GM12873 (cell line): ENCODE measurements around the gene SGK1.

ENCODE experiments used
- TF ChIP-seq, protein P1 (sequence below): IDR thresholded peaks from 2 replicates; pipeline ENCODE4 v1.5.1; 2012; ENCODE audit warnings: low read depth, mild to moderate bottlenecking, moderate library complexity, low read length, control low read depth; ENCODE audit not compliant: insufficient read depth; ENCODE audit errors: missing control alignments

The SGK1 gene

DNA sequence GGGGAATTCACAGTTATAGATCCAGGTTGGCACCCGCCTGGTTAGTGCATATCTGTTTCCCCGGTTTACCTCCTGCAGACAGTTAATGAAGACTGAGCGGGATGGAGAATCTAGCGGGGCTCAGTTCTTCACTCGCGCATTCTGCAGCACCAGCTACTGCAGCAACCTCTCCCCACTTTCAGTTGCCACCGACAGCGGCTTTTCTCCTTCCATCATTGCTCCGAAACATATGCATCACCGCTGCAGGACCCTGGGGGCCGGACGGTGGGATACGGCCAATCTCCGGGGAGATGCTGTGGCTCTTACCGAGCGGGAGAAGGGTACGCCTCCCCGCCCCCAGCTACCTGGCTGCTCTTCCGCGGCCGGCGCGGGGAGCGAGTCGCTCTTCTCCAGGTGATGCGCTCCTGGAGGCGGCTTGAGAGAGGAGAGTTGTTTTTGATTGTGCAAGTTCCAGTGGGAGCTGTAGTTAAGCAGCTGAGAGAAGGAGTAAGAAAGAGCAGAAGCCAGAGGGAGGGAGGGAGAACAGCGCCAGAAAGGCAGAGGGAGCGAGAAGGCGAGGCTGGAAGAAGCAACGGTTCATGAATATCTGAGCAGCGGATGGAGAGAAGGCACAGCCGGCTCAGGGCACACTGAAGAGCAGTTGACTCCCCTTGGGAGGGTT is at the start of gene SGK1:
Gene SGK1, minus strand, starts transcription at position 642 of the 661 bp plus-strand sequence. CDS start 652 bp downstream, outside the sequence.
- TF ChIP-seq, protein P1, sequence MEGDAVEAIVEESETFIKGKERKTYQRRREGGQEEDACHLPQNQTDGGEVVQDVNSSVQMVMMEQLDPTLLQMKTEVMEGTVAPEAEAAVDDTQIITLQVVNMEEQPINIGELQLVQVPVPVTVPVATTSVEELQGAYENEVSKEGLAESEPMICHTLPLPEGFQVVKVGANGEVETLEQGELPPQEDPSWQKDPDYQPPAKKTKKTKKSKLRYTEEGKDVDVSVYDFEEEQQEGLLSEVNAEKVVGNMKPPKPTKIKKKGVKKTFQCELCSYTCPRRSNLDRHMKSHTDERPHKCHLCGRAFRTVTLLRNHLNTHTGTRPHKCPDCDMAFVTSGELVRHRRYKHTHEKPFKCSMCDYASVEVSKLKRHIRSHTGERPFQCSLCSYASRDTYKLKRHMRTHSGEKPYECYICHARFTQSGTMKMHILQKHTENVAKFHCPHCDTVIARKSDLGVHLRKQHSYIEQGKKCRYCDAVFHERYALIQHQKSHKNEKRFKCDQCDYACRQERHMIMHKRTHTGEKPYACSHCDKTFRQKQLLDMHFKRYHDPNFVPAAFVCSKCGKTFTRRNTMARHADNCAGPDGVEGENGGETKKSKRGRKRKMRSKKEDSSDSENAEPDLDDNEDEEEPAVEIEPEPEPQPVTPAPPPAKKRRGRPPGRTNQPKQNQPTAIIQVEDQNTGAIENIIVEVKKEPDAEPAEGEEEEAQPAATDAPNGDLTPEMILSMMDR: no peak

DNA sequence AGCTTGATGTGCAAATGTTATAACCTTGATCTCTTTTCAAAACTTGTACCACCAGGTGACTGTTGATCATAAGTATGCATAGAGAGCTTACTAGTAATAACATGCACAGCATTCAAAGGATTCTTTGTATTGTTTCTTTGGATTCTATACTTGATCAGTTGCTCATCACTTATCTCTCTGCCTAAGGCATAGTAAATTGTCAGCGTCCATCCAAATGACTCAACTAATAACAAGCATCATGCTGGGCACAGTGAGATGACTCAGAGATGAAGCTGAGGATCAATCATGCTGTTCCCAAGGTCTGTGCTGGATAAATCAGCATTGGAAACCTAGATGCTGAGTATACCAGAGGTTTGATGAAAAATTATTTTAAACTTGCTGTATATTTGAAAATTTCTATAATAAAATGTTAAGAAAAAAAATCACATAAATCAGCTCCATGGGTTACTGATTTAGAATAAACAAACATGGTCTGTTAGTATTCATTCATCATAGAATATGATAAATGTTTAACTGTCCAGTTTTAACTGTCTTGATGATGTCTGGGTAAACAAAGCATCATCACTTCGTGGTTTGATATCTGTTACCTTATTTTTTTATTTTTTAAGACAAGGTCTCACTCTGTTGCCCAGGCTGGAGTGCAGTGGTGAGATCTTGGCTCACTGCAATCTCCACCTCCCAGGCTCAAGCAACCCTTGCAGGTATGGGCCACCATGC is 45.6 kb upstream of the SGK1 start:
- TF ChIP-seq, protein P1: no peak

DNA sequence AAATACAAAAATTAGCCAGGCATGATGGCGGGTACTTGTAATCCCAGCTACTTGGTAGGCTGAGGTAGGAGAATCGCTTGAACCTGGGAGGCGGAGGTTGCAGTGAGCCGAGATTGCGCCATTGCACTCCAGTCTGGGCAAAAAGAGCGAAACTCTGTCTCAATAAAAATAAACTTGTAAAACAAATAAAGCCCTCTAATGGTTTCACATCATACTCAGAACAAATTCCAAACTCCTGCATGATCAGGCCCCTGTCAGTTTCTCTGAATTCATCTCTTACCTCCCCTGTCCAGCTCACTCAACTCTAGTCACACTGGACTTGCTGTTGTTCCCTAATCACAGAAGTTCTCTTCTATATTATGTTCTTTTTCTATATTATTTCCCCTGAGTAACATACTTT is 43.1 kb upstream of the SGK1 start:
- TF ChIP-seq, protein P1: no peak

DNA sequence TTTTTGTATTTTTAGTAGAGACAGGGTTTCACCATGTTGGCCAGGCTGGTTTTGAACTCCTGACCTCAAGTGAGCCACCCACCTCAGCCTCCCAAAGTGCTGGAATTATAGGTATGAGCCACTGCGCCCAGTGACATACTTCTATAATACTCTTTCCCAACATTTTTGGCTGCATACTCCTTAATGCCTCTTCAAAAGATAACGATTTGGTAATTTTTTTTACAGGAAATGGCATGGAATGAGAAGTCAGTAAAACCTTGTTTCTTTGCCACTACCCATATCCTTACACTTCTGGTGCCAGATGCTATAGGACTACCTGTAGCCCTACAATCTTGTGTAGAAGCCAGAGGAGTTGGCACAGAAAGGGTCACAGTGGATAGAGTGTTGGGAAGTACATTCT is 41.4 kb upstream of the SGK1 start:
- TF ChIP-seq, protein P1: no peak

DNA sequence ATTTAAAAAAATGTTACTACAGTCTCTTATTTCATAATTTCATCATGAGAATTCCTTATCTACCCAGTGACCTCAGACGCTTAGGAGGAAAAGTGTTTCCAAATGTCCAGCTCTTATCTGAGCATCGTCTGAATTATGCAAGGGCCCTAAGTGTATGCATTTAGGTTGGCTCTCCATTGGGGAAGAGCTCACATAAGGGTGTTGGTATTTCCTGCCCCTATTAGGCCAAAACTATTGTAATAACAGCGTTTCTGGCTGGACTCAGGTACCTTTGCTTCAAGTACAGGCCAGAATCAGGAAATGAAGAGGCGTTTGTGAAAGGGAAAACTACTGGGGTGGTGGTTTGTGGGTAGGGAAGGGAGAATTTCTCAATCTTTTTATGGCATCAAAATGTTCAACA is 40.4 kb upstream of the SGK1 start:
- TF ChIP-seq, protein P1: no peak

DNA sequence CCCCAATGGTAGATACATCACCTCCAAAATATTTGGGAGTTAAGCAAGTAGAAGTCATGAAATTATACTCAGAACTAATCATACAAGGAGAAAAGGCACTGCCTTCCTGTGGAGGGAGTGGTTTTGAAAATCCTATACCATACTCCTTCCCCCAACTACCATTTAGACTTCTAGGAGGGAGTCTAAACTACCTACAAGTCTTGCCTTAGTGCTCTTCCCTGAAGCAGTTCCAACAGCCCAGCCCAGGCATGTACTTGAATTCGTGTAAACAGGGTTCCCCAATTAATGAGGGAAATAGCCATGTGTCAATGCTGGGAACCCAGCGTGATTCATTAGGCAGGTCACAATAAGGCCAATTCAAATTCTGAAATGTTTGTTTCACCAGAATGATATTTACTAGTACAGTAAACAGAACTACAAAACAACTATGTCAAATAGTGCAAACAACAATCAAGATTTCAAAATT is 39.1 kb upstream of the SGK1 start:
- TF ChIP-seq, protein P1: no peak

DNA sequence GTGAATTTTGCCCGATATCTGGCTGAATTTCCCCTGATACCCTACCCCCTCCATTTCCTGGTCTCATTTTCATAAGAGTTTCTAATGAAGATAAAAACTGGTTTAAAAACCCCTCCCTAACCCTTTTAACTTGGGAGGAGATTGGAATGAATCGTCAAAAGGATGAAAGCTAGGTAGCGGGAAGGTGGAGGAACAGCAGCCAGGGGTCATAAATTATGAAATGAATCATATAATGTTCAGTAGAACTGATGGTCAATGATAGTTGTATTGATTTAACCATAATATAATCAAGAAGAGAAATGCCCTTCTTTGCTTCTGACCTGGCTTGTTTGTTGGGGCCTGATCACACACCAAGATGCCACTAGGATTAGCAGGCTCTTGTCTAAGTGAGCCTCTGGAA is 38.5 kb upstream of the SGK1 start:
- TF ChIP-seq, protein P1: no peak
